22Rv1 (cell line): ENCODE data around the gene CDK15.

Experiments
- H3K27ac ChIP-seq: fragments of 450-650 bp; 2 replicates; pipeline ENCODE4 v1.5.1; 2017
- ZFX ChIP-seq: fragments of 450-650 bp; IDR thresholded peaks from 2 replicates; pipeline ENCODE4 v1.6.1; 2017; ENCODE audit warnings: antibody characterized with exemption, borderline replicate concordance
- TF ChIP-seq, protein P1 (sequence below): fragments of 450-650 bp; IDR thresholded peaks from 2 replicates; pipeline ENCODE4 v1.5.1; 2017; ENCODE audit warnings: mild to moderate bottlenecking

Gene CDK15

GRCh38 chr2:201831469-201831868, 25.1 kb downstream of the CDK15 start:
- no peak for TF ChIP-seq ZFX
- TF ChIP-seq, protein P1, sequence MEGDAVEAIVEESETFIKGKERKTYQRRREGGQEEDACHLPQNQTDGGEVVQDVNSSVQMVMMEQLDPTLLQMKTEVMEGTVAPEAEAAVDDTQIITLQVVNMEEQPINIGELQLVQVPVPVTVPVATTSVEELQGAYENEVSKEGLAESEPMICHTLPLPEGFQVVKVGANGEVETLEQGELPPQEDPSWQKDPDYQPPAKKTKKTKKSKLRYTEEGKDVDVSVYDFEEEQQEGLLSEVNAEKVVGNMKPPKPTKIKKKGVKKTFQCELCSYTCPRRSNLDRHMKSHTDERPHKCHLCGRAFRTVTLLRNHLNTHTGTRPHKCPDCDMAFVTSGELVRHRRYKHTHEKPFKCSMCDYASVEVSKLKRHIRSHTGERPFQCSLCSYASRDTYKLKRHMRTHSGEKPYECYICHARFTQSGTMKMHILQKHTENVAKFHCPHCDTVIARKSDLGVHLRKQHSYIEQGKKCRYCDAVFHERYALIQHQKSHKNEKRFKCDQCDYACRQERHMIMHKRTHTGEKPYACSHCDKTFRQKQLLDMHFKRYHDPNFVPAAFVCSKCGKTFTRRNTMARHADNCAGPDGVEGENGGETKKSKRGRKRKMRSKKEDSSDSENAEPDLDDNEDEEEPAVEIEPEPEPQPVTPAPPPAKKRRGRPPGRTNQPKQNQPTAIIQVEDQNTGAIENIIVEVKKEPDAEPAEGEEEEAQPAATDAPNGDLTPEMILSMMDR, result no peak
- H3K27ac ChIP-seq, result no peak overlapping the region

GRCh38 chr2:201833781-201834180, 27.4 kb downstream of the CDK15 start:
- TF ChIP-seq, protein P1, result no peak
- TF ChIP-seq ZFX, result no peak
- no peak overlapping the region for H3K27ac ChIP-seq

GRCh38 chr2:201835066-201835465, 28.7 kb downstream of the CDK15 start:
- TF ChIP-seq, protein P1, result no peak
- TF ChIP-seq ZFX, result no peak
- no peak overlapping the region for H3K27ac ChIP-seq

- H3K27ac ChIP-seq, result no peak overlapping the region
- TF ChIP-seq ZFX, result no peak
- TF ChIP-seq, protein P1, result no peak
These were observed 31.1 kb downstream of the CDK15 start for GRCh38 chr2:201837391-201837790.

DNA sequence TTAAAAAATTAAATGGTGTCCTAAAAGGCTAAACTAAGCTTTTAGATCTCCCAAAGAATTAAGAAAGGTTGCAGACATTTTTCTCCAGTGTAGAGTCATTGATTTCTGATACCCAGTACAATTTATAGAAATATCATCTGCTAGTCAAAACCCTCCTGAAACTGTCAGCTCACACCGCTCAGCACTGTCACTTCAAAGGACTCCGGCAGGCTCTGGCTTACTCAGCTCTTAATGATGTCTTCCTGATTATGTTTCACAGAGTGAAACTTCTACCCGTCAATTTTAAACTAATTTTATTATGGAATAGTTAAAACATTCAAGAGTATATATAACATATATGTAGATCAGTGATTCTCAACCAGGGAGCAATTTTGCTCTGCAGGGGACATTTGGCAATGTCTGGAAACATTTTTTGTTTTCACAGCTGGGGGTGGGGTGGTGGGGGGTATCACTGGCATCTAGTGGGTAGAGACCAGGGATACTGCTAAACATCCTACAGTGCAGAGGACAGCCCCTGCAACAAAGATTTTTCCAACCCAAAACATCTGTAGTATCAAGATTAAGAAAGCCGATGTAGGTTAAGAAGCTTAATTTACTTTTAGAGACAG, 31.6 kb downstream of the CDK15 start:
- TF ChIP-seq, protein P1, result no peak
- TF ChIP-seq ZFX, result no peak
- H3K27ac ChIP-seq, result no peak overlapping the region

DNA sequence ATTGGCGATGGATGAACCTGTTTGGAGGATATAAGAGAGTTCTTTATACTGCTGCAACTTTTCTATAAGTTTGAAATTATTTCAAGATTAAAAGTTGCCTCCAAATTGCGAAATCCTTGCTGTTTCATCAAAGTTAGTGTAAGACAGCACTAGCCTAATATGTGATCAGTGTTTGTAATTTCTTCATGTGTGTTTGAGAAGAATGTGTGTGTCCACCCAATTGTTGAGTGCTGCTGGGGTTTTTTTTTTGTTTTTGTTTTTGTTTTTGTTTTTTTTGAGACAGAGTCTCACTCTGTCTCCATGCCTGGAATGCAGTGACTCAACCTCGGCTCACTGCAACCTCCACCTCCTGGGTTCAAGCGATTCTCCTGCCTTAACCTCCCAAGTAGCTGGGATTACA, 33.4 kb downstream of the CDK15 start:
- H3K27ac ChIP-seq, result no peak overlapping the region
- TF ChIP-seq ZFX, result no peak
- TF ChIP-seq, protein P1, result no peak

- H3K27ac ChIP-seq, result no peak overlapping the region
- TF ChIP-seq ZFX, result no peak
These were observed 34.4 kb downstream of the CDK15 start for GRCh38 chr2:201840726-201841125.
